ENCODE measurements around the gene ZBTB42. TPM values are rescaled to one million over a fixed set of nuclear protein-coding genes. Genes with fewer than 3 reads are reported as not detected.

ZBTB42 gene
- total and polyA plus RNA-seq, 2 of the 13 experiments (the other 11 are each of a cell fraction or from before 2014, with no cell fraction given) = 2.8 to 4.2 TPM

- peaks cover 0 to 18% of the 10 kb centered on the region in 2 experiments; a peak in 4 of 5 replicates for H3K27me3 ChIP-seq (ENCODE audit: control insufficient read depth in 1 of 2, insufficient read depth in 2 of 2, low read length in 2 of 2)
- no peak overlapping the region for H2AFZ ChIP-seq (ENCODE audit: low read length)
- no peaks in the 10 kb centered on the region; the same call in 1 of the 2 replicates for H4K20me1 ChIP-seq (ENCODE audit: insufficient read depth, low read length)
- H3K4me3 ChIP-seq (replicated peaks in 1 of 3; ENCODE audit: insufficient read depth in 1 of 3, low read depth in 2 of 3, low read length in 3 of 3) = no peak overlapping the region
- in situ Hi-C loops (cut with HindIII; ENCODE audit: extremely low pct_ligation_motif_present, low pct_unique_long_range_greater_than_20kb) (no loop called here), intact Hi-C loops (cut with micrococcal nuclease; ENCODE audit: unreplicated experiment) (no loop called here)
- H3K4me2 ChIP-seq (ENCODE audit: low read depth, low read length) = no peak overlapping the region
- WGBS (ENCODE audit: low lambda C conversion rate) = 65% methylated on average over 27 of the region's 27 CpGs
- ChIA-PET CTCF (ENCODE audit: low intra/inter-chr PET ratio, low total read pairs) (no interaction called here), POLR2A (no interaction called here)
- ATAC-seq = peak; percentile 31
- TF ChIP-seq PCBP1 (IDR thresholded peaks at IDR 0.05; ENCODE audit: borderline replicate concordance, low read depth, low read length) (no peak), CBX1 (IDR thresholded peaks at IDR 0.05; ENCODE audit: low read depth) (no peak)
- no peaks in the 10 kb centered on the region for H3K36me3 ChIP-seq (replicated peaks in 1 of 2; ENCODE audit: control insufficient read depth in 1 of 2, insufficient read depth in 2 of 2, low read length in 2 of 2)
- no peak for FAIRE-seq
- H3K79me2 ChIP-seq (ENCODE audit: insufficient read depth, low read length) = no peaks in the 10 kb centered on the region
- no peaks in the 10 kb centered on the region for H3K4me1 ChIP-seq (ENCODE audit: insufficient read depth, low read length)
- BruUV-seq (replicated peaks) = no TSS peak
- no peaks in the 10 kb centered on the region for H3K9me3 ChIP-seq (ENCODE audit: low read length)
- no peak for DNase-seq (ENCODE audit: low spot score)
- no peak overlapping the region for H3K9ac ChIP-seq (ENCODE audit: insufficient read depth, low read depth, low read length)
- H3K27ac ChIP-seq (ENCODE audit: extremely low read length, insufficient read depth, low read length) = no peak overlapping the region
Observed at GRCh38 chr14:104844306-104845032, 43.6 kb downstream of the ZBTB42 start.

GRCh38 chr14:104845033-104845666 is 44.2 kb downstream of the ZBTB42 start:
- no peak for TF ChIP-seq LCORL (IDR thresholded peaks at IDR 0.05)
- TF ChIP-seq LCORL (CRISPR knock-in tag; IDR thresholded peaks at IDR 0.05) = no peak
- 0 out of 2 replicates have a peak, but pooled peaks have one; percentile 32 for TF ChIP-seq MNT (IDR thresholded peaks at IDR 0.05)
- Histone ChIP-seq H3K36me3 (replicated peaks in 1 of 2; ENCODE audit: control insufficient read depth in 1 of 2, insufficient read depth in 2 of 2, low read length in 2 of 2) (no peaks in the 10 kb centered on the region), H3K4me1 (ENCODE audit: insufficient read depth, low read length) (no peaks in the 10 kb centered on the region), H3K4me3 (replicated peaks in 1 of 3; ENCODE audit: insufficient read depth in 1 of 3, low read depth in 2 of 3, low read length in 3 of 3) (no peak overlapping the region), H3K79me2 (ENCODE audit: insufficient read depth, low read length) (no peaks in the 10 kb centered on the region), H3K9ac (ENCODE audit: insufficient read depth, low read depth, low read length) (no peak overlapping the region), H3K9me3 (ENCODE audit: low read length) (no peaks in the 10 kb centered on the region), H3K27ac (ENCODE audit: extremely low read length, insufficient read depth, low read length) (no peak overlapping the region), H2AFZ (ENCODE audit: low read length) (no peak overlapping the region), H3K27me3 (ENCODE audit: control insufficient read depth in 1 of 2, insufficient read depth in 2 of 2, low read length in 2 of 2) (peaks cover 0 to 18% of the 10 kb centered on the region in 2 experiments; a peak in 4 of 5 replicates), H3K4me2 (ENCODE audit: low read depth, low read length) (no peak overlapping the region), H4K20me1 (ENCODE audit: insufficient read depth, low read length) (no peaks in the 10 kb centered on the region; the same call in 1 of the 2 replicates)
- ATAC-seq (no peak), FAIRE-seq (no peak), DNase-seq (ENCODE audit: low spot score) (no peak)
- ChIA-PET POLR2A (no interaction called here), CTCF (ENCODE audit: low intra/inter-chr PET ratio, low total read pairs) (no interaction called here)
- in situ Hi-C loops (cut with HindIII; ENCODE audit: extremely low pct_ligation_motif_present, low pct_unique_long_range_greater_than_20kb) = no loop called here
- BruUV-seq (replicated peaks) = no TSS peak
- intact Hi-C loops (cut with micrococcal nuclease; ENCODE audit: unreplicated experiment) = no loop called here
- WGBS (ENCODE audit: low lambda C conversion rate) = 88% methylated on average over 3 of the region's 4 CpGs

All from HepG2 (cell line).